ENCODE data around the gene APP. TPM values are rescaled to one million over a fixed set of nuclear protein-coding genes. Genes with fewer than 3 reads are reported as not detected.
"Not testable (repeated sequence)": the region's sequence is repeated elsewhere in the genome, so short reads cannot be mapped to it uniquely, and the experiment has no call there.

The APP gene
- total RNA-seq, 4 donors from 2014 or later = 209 to 297 (median 240) TPM

- H3K27me3 ChIP-seq = no peaks in the 10 kb centered on the region
- no peak overlapping the region for H3K4me3 ChIP-seq
- TF ChIP-seq POLR2A (IDR thresholded peaks at IDR 0.05) = no peak
- TF ChIP-seq CTCF (IDR thresholded peaks at IDR 0.05) = no peak
- DNase-seq = no peak
- no peaks in the 10 kb centered on the region for H3K4me1 ChIP-seq
- H3K9me3 ChIP-seq = no peaks in the 10 kb centered on the region
- no peaks in the 10 kb centered on the region for H3K36me3 ChIP-seq
- H3K27ac ChIP-seq = no peak overlapping the region
Observed at GRCh38 chr21:25929856-25930520, 240.6 kb downstream of the APP start.

GRCh38 chr21:25927195-25927880 lies 243.2 kb downstream of the APP start:
- no peak for DNase-seq
- TF ChIP-seq POLR2A (IDR thresholded peaks at IDR 0.05) (no peak), CTCF (IDR thresholded peaks at IDR 0.05) (no peak)

DNA sequence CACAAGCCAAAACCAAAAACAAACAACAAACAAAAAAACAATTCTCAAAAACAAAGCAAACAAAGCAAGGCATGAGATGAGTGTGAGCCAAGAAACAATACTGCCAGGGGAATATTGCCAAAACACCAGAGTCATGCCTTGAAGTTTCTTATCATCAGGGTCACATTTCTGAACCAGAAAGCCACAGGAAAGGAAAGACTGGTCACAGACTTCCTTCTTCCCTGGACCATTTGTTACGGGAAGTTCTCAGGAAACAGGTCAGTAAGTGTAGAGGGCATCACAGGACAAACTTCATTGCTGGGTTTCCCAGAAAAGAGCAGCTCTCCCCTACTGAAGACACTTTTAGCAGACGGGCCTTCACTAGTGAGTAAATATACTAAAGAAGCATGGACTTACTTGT lies 244.6 kb downstream of the APP start:
- Histone ChIP-seq H3K4me1 (no peaks in the 10 kb centered on the region), H3K9me3 (no peaks in the 10 kb centered on the region), H3K4me3 (no peak overlapping the region), H3K36me3 (no peaks in the 10 kb centered on the region), H3K27me3 (no peaks in the 10 kb centered on the region), H3K27ac (peak overlapping the region in 2 of 4 donors; percentile 55 to 57)
- no peak for TF ChIP-seq CTCF (IDR thresholded peaks at IDR 0.05)
- TF ChIP-seq POLR2A (IDR thresholded peaks at IDR 0.05) = no peak
- no peak for DNase-seq

More at GRCh38 chr21:25927195-25927880, 243.2 kb downstream of the APP start:
- Histone ChIP-seq H3K4me3 (no peak overlapping the region), H3K9me3 (no peaks in the 10 kb centered on the region), H3K27ac (peak overlapping the region in 2 of 4 donors; percentile 47 to 55), H3K27me3 (no peaks in the 10 kb centered on the region), H3K36me3 (no peaks in the 10 kb centered on the region), H3K4me1 (no peaks in the 10 kb centered on the region)

DNA sequence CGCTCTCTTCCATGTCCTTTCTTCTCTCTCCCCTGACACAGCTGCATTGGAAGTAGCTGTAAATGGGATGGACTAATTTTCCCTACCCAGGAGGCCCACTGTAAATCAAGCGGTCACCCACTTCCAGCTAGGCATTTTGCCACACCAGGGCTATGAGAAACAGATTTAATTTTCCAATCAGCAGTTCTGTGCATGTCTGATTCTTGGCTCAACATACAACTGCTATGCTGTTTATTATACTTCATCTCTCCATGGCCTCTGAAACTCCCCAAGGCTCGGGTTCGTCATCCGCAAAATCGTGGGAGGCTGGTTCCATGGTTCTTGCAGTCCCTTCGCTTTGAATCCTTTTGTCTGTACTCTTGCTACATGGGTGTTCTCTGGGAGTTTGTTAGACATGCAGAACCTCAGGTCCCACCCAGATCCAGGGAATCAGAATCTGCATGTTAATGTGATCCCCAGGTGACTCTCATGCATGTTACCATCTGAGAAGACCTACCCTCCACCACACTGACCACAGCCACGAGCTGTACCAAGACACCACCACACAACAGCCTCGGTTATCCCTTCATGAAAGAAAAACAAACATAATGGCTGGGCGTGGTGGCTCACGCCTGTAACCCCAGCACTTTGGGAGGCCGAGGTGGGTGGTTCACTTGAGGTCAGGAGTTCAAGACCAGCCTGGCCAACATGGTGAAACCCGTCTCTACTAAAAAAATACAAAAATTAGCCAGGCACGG lies 245.3 kb downstream of the APP start:
- TF ChIP-seq POLR2A (IDR thresholded peaks at IDR 0.05) = no peak
- no peak for TF ChIP-seq CTCF (IDR thresholded peaks at IDR 0.05)
- H3K27ac ChIP-seq = no peak overlapping the region
- no peaks in the 10 kb centered on the region for H3K4me1 ChIP-seq
- H3K4me3 ChIP-seq = no peak overlapping the region
- no peaks in the 10 kb centered on the region for H3K9me3 ChIP-seq
- no peaks in the 10 kb centered on the region for H3K36me3 ChIP-seq
- no peaks in the 10 kb centered on the region for H3K27me3 ChIP-seq
- no peak for DNase-seq

DNA sequence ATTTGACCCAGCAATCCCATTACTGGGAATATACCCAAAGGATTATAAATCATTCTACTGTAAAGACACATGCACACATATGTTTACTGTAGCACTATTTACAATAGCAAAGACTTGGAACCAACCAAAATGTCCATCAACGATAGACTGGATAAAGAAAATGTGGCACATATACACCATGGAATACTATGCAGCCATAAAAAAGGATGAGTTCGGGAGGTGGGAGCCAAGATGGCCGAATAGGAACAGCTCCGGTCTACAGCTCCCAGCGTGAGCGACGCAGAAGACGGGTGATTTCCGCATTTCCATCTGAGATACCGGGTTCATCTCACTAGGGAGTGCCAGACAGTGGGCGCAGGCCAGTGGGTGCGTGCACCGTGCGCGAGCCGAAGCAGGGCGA lies 252.4 kb downstream of the APP start:
- not testable (repeated sequence) for H3K9me3 ChIP-seq, H3K4me1 ChIP-seq, H3K4me3 ChIP-seq, H3K27me3 ChIP-seq, H3K27ac ChIP-seq, H3K36me3 ChIP-seq, DNase-seq

GRCh38 chr21:25916226-25916625 lies 254.3 kb downstream of the APP start:
- Histone ChIP-seq H3K27ac (no peak overlapping the region), H3K27me3 (no peaks in the 10 kb centered on the region), H3K36me3 (no peaks in the 10 kb centered on the region), H3K4me1 (peaks cover 0 to 12% (median 0%) of the 10 kb centered on the region in 4 donors), H3K4me3 (no peak overlapping the region), H3K9me3 (no peaks in the 10 kb centered on the region)
- DNase-seq = no peak
- TF ChIP-seq POLR2A (IDR thresholded peaks at IDR 0.05) = no peak
- no peak for TF ChIP-seq CTCF (IDR thresholded peaks at IDR 0.05)
